BE2C (cell line): ENCODE results near the gene FADS6.

Source experiments
- DNase-seq: peaks from one replicate; pipeline ENCODE4 v3.0.0-alpha.2; 2020
- H3K27me3 ChIP-seq: fragments of 250-450 bp; sonication (Bioruptor Pico); 2 replicates; pipeline ENCODE4 v1.5.1; 2020; ENCODE audit warnings: mild to moderate bottlenecking
- H3K36me3 ChIP-seq: fragments of 250-450 bp; sonication (Bioruptor Pico); 2 replicates; pipeline ENCODE4 v1.5.1; 2020; ENCODE audit warnings: mild to moderate bottlenecking
- H3K4me1 ChIP-seq: fragments of 250-450 bp; sonication (Bioruptor Pico); 2 replicates; pipeline ENCODE4 v1.5.1; 2020
- H3K4me3 ChIP-seq: 2 replicates; pipeline ENCODE4 v1.5.1; 2011; ENCODE audit warnings: low read depth, low read length
- H3K9me3 ChIP-seq: fragments of 250-450 bp; sonication (Bioruptor Pico); 2 replicates; pipeline ENCODE4 v1.5.1; 2020
- CTCF ChIP-seq: IDR thresholded peaks from 2 replicates; pipeline ENCODE4 v1.5.1; 2012; ENCODE audit warnings: mild to moderate bottlenecking, low read depth, low read length

FADS6 gene

GRCh38 chr17:74903671-74904070 is 10.2 kb upstream of the FADS6 start:
- H3K27me3 ChIP-seq, result no peaks in the 10 kb centered on the region
- no peaks in the 10 kb centered on the region for H3K36me3 ChIP-seq
- no peaks in the 10 kb centered on the region for H3K4me1 ChIP-seq
- no peak for DNase-seq
- H3K4me3 ChIP-seq, result no peak overlapping the region
- no peak for TF ChIP-seq CTCF
- no peaks in the 10 kb centered on the region; the same call in 1 of the 2 replicates for H3K9me3 ChIP-seq

GRCh38 chr17:74903034-74903433 is 9.6 kb upstream of the FADS6 start:
- Histone ChIP-seq H3K4me3 (no peak overlapping the region), H3K36me3 (no peaks in the 10 kb centered on the region), H3K4me1 (no peaks in the 10 kb centered on the region), H3K9me3 (no peaks in the 10 kb centered on the region; the same call in 1 of the 2 replicates), H3K27me3 (no peaks in the 10 kb centered on the region)
- DNase-seq, result no peak
- no peak for TF ChIP-seq CTCF

GRCh38 chr17:74901353-74902135 is 8.1 kb upstream of the FADS6 start:
- Histone ChIP-seq H3K9me3 (no peaks in the 10 kb centered on the region), H3K27me3 (peaks cover 5% of the 10 kb centered on the region)
- no peak for TF ChIP-seq CTCF

GRCh38 chr17:74900208-74900607 is 6.8 kb upstream of the FADS6 start:
- no peaks in the 10 kb centered on the region for H3K36me3 ChIP-seq
- no peaks in the 10 kb centered on the region for H3K4me1 ChIP-seq
- no peaks in the 10 kb centered on the region for H3K9me3 ChIP-seq
- H3K4me3 ChIP-seq, result no peak overlapping the region
- DNase-seq, result no peak
- H3K27me3 ChIP-seq, result peaks cover 15% of the 10 kb centered on the region
- TF ChIP-seq CTCF, result no peak

More at GRCh38 chr17:74901353-74902135, 8.1 kb upstream of the FADS6 start:
- DNase-seq, result no peak
- H3K36me3 ChIP-seq, result no peaks in the 10 kb centered on the region
- no peak overlapping the region for H3K4me3 ChIP-seq
- H3K4me1 ChIP-seq, result no peaks in the 10 kb centered on the region

GRCh38 chr17:74898376-74898946 is 5.0 kb upstream of the FADS6 start:
- H3K36me3 ChIP-seq, result no peaks in the 10 kb centered on the region
- H3K4me3 ChIP-seq, result no peak overlapping the region
- peaks cover 33% of the 10 kb centered on the region for H3K27me3 ChIP-seq
- no peaks in the 10 kb centered on the region for H3K4me1 ChIP-seq
- no peak for DNase-seq
- no peaks in the 10 kb centered on the region for H3K9me3 ChIP-seq
- TF ChIP-seq CTCF, result no peak
